Panc1 (cell line): ENCODE data around the gene HTR2B. TPM values are rescaled to one million over a fixed set of nuclear protein-coding genes. Genes with fewer than 3 reads are reported as not detected.
A peak's percentile ranks its signal among the peaks of the same experiment; 100 is the strongest.

Source experiments
- ATAC-seq: fragments of 200-7000 bp; cut with Tn5 transposase; 2 replicates; pipeline ENCODE4 v1.9.1; 2020; ENCODE audit warnings: mild to moderate bottlenecking, moderate library complexity
- Bru-seq: library from RNA; stranded (reverse); fragments of 400-500 nt; gene quantifications from one replicate; lab custom pipeline; 2021; lab: Mats Ljungman, UMichigan
- BruChase-seq, 2 experiments: library from RNA; stranded (reverse); fragments of 400-500 nt; gene quantifications; one replicate each; lab custom pipeline; 2021; lab: Mats Ljungman, UMichigan
- BruUV-seq: library from RNA; stranded (reverse); fragments of 400-500 nt; replicated peaks from 2 replicates; lab custom pipeline; 2021; lab: Mats Ljungman, UMichigan
- CTCF ChIA-PET: fragments of 300-600 bp; sonication (Branson Sonifier 250); formaldehyde crosslinking; loops from one replicate; lab custom pipeline; 2022; ENCODE audit warnings: antibody characterized with exemption; lab: Charles Lee
- POLR2A ChIA-PET: fragments of 300-600 bp; sonication (Branson Sonifier 250); formaldehyde crosslinking; loops from one replicate; lab custom pipeline; 2022; ENCODE audit warnings: antibody characterized with exemption; lab: Charles Lee
- DNase-seq: peaks from one replicate; pipeline ENCODE4 v3.0.0-alpha.2; 2010; ENCODE audit warnings: low read depth, low spot score
- H3K27ac ChIP-seq: 2 replicates; pipeline ENCODE4 v1.5.1; 2011; ENCODE audit warnings: mild to moderate bottlenecking, low read length, inconsistent platforms
- H3K27me3 ChIP-seq: fragments of 200-500 bp; sonication (Bioruptor generic); 2 replicates; pipeline ENCODE4 v1.6.0; 2014; ENCODE audit warnings: low read length, inconsistent platforms; ENCODE audit not compliant: control insufficient read depth, insufficient read depth
- H3K36me3 ChIP-seq: fragments of 200-500 bp; sonication (Bioruptor generic); 2 replicates; pipeline ENCODE4 v1.5.1; 2014; ENCODE audit warnings: inconsistent platforms, mild to moderate bottlenecking, low read length, moderate library complexity; ENCODE audit not compliant: control insufficient read depth, insufficient read depth
- H3K4me1 ChIP-seq: 2 replicates; pipeline ENCODE4 v1.5.1; 2011; ENCODE audit warnings: inconsistent platforms, mild to moderate bottlenecking, low read length, moderate library complexity; ENCODE audit not compliant: control insufficient read depth, insufficient read depth
- H3K4me3 ChIP-seq, 2 experiments: 2 replicates each; pipeline ENCODE4 v1.5.1; 2011 to 2012; ENCODE audit warnings: low read depth in 2 of 2, low read length in 2 of 2, mild to moderate bottlenecking in 2 of 2, inconsistent platforms in 1 of 2, moderate library complexity in 1 of 2
- H3K9me3 ChIP-seq: fragments of 200-500 bp; sonication (Bioruptor generic); 2 replicates; pipeline ENCODE4 v1.5.1; 2014; ENCODE audit warnings: low read depth, mild to moderate bottlenecking, inconsistent platforms, low read length, moderate library complexity; ENCODE audit not compliant: control insufficient read depth, insufficient read depth
- CTCF ChIP-seq: fragments of 450-650 bp; IDR thresholded peaks from 2 replicates; pipeline ENCODE4 v1.5.1; 2017; ENCODE audit warnings: mild to moderate bottlenecking
- POLR2AphosphoS5 ChIP-seq: IDR thresholded peaks from 2 replicates; pipeline ENCODE4 v1.6.1; 2012; ENCODE audit warnings: mild to moderate bottlenecking, low read depth, low read length, moderate library complexity
- SIN3A ChIP-seq: IDR thresholded peaks from 2 replicates; pipeline ENCODE4 v1.6.1; 2012; ENCODE audit warnings: low read depth, mild to moderate bottlenecking, low read length, moderate library complexity, borderline replicate concordance; ENCODE audit not compliant: insufficient read depth
- TCF7L2 ChIP-seq: IDR thresholded peaks from 2 replicates; pipeline ENCODE4 v1.6.1; 2011; ENCODE audit warnings: mild to moderate bottlenecking, low read depth, low read length, inconsistent platforms
- in situ Hi-C: cut with HindIII; loops from 2 replicates; pipeline ENCODE4 v1.10.0; 2016; ENCODE audit warnings: low sequenced_read_pairs, low pct_unique_long_range_greater_than_20kb
- intact Hi-C: fragments of 100-400 bp; cut with micrococcal nuclease; formaldehyde crosslinking; loops from one replicate; pipeline ENCODE4 v1.10.0; 2022; ENCODE audit not compliant: unreplicated experiment
- long read RNA-seq: library from polyadenylated mRNA; unstranded; transcript quantifications from one replicate; pipeline ENCODE4 v2.0.0, GENCODE V29; 2021; ENCODE audit not compliant: unreplicated experiment
- polyA plus RNA-seq: library from polyadenylated mRNA; unstranded; fragments of >200 nt; gene quantifications from one replicate; pipeline ENCODE4 v1.2.1, GENCODE V29; 2012; ENCODE audit warnings: missing spikeins; ENCODE audit not compliant: insufficient read length
- total RNA-seq: library from RNA; stranded (reverse); gene quantifications from one replicate; pipeline ENCODE4 v1.2.1, GENCODE V29; 2021; ENCODE audit not compliant: unreplicated experiment
- TF ChIP-seq, protein P1 (sequence below), 2 experiments: IDR thresholded peaks; 2 replicates each; pipeline ENCODE4 v1.6.1; 2011 to 2012; ENCODE audit warnings: low read depth in 2 of 2, control low read depth in 1 of 2, low read length in 1 of 2, mild to moderate bottlenecking in 1 of 2, moderate library complexity in 1 of 2; ENCODE audit not compliant: insufficient read depth in 1 of 2

Gene HTR2B
- not detected for total RNA-seq
- not detected for polyA plus RNA-seq
- percentile 8 among the genes with signal in this experiment for Bru-seq, nascent RNA
- not detected for BruChase-seq, experiment 1, labeled RNA remaining after a 2-hour chase
- BruChase-seq, experiment 2, labeled RNA remaining after a 6-hour chase = not detected
- long read RNA-seq = 0 reads

GRCh38 chr2:231124838-231125568 is at the start of gene HTR2B:
Gene HTR2B, minus strand, starts transcription at chr2:231125042. Its CDS starts 1,278 bp downstream, at chr2:231123764.
- no peak within 1 kb of the TSS for H3K4me3 ChIP-seq
- in situ Hi-C loops (no loop called here), intact Hi-C loops (no loop called here)
- TF ChIP-seq SIN3A (no peak), POLR2AphosphoS5 (no peak), TCF7L2 (no peak), CTCF (no peak)
- TF ChIP-seq, protein P1, sequence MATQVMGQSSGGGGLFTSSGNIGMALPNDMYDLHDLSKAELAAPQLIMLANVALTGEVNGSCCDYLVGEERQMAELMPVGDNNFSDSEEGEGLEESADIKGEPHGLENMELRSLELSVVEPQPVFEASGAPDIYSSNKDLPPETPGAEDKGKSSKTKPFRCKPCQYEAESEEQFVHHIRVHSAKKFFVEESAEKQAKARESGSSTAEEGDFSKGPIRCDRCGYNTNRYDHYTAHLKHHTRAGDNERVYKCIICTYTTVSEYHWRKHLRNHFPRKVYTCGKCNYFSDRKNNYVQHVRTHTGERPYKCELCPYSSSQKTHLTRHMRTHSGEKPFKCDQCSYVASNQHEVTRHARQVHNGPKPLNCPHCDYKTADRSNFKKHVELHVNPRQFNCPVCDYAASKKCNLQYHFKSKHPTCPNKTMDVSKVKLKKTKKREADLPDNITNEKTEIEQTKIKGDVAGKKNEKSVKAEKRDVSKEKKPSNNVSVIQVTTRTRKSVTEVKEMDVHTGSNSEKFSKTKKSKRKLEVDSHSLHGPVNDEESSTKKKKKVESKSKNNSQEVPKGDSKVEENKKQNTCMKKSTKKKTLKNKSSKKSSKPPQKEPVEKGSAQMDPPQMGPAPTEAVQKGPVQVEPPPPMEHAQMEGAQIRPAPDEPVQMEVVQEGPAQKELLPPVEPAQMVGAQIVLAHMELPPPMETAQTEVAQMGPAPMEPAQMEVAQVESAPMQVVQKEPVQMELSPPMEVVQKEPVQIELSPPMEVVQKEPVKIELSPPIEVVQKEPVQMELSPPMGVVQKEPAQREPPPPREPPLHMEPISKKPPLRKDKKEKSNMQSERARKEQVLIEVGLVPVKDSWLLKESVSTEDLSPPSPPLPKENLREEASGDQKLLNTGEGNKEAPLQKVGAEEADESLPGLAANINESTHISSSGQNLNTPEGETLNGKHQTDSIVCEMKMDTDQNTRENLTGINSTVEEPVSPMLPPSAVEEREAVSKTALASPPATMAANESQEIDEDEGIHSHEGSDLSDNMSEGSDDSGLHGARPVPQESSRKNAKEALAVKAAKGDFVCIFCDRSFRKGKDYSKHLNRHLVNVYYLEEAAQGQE (IDR thresholded peaks at IDR 0.05; ENCODE audit: insufficient read depth in 1 of 2, low read depth in 2 of 2, low read length in 1 of 2) = no peak
- H3K27ac ChIP-seq = no peak within 1 kb of the TSS; the same call in 1 of the 2 replicates
- BruUV-seq = no TSS peak
- POLR2A ChIA-PET = no interaction called here
- H3K27me3 ChIP-seq = no peaks in the 10 kb centered on the region
- no peaks in the 10 kb centered on the region for H3K36me3 ChIP-seq
- H3K4me1 ChIP-seq = peaks cover 7% of the 10 kb centered on the region
- CTCF ChIA-PET = interaction anchor here (0.5 to 0.7 kb wide), 2 partner anchors 21 to 327 kb away, joined by 3 to 6 read pairs; no protein-coding TSS in a partner anchor
- ATAC-seq = no peak
- DNase-seq = no peak
- no peaks in the 10 kb centered on the region for H3K9me3 ChIP-seq

DNA sequence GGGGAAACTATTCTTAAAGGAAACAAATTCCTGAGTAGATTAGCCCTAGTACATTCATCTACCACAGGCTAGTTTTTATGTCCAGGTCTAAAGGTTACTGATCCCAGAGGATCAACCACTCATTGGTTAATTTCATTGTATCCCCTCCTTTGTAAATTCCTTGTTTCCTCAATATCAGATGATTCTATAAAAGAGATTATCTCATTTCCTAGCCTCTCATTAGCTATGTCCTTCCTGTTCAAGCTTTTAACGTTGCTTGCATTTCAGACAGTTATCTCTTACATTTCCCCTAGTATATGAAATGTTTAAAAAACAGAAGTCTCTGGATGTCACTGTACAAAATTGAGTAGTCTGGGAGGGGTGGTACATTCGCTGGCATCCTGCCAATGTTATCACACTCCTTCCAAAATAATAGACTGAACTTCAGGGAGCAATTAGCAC is 49.4 kb upstream of the HTR2B start:
- ChIA-PET CTCF (no interaction called here), POLR2A (no interaction called here)
- no peak for ATAC-seq
- no peak for DNase-seq
- no TSS peak for BruUV-seq
- Histone ChIP-seq H3K36me3 (peaks cover 18% of the 10 kb centered on the region; the same call in 1 of the 2 replicates), H3K4me3 (no peak overlapping the region), H3K9me3 (no peaks in the 10 kb centered on the region), H3K27ac (no peak overlapping the region), H3K27me3 (no peaks in the 10 kb centered on the region), H3K4me1 (no peaks in the 10 kb centered on the region)
- intact Hi-C loops = no loop called here
- in situ Hi-C loops = no loop called here
- TF ChIP-seq TCF7L2 (no peak), POLR2AphosphoS5 (no peak), CTCF (no peak)
